Suprapubic skin (tissue), 3 donors: Measurements from ENCODE around the gene LMF1.

Source experiments
- EP300 ChIP-seq: sonication (generic); formaldehyde crosslinking; IDR thresholded peaks from one replicate; pipeline ENCODE4 v1.6.1; 2017; ENCODE audit warnings: antibody characterized with exemption
- TF ChIP-seq, protein P1 (sequence below), 2 donors: fragments of 200-600 bp in 1 of 2; fragments of 450-650 bp in 1 of 2; sonication (generic) in 1 of 2; IDR thresholded peaks; one replicate each; pipeline ENCODE4 v1.5.1; 2016 to 2019; ENCODE audit warnings: antibody characterized with exemption in 2 of 2, mild to moderate bottlenecking in 1 of 2, moderate library complexity in 1 of 2

DNA sequence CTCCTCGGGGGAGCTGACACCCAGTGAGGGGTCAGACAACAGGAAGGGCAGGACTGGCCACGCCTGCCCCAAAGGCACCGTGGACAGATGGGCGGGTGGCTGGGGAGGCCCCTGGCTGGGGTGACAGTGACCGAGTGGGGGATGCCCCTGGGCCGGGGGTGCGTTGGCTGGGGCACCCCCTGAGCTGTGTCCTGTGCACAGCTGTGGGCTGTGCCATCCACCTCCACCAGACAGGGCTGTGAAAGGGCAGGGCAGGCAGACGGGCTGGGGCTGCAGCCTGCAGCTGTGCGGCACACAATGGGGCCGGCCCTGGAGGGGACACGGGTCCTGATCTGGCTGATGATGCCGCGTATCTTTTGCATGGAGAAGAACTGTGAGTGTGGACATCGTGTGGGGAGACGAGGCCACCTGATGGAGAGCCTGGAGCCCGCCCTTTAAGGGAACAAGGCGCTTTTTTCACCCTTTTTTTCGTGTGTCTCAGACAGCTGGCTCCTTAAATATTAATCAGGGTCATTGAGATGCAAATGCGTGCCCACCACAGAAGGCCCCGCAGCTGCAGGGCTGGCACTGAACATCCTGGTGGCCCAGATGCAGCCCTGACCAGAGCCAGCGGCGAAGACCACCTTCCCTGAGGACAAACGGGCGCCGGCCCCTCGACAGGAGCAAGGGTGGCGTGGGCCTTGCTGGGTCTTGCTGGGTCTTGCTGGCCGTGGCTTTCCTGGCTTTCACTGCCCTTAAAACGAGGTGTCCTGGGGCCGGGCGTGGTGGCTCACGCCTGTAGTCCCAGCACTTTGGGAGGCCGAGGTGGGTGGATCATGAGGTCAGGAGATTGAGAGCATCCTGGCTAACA, 127.8 kb downstream of the LMF1 start:
- TF ChIP-seq EP300, result no peak
- TF ChIP-seq, protein P1, sequence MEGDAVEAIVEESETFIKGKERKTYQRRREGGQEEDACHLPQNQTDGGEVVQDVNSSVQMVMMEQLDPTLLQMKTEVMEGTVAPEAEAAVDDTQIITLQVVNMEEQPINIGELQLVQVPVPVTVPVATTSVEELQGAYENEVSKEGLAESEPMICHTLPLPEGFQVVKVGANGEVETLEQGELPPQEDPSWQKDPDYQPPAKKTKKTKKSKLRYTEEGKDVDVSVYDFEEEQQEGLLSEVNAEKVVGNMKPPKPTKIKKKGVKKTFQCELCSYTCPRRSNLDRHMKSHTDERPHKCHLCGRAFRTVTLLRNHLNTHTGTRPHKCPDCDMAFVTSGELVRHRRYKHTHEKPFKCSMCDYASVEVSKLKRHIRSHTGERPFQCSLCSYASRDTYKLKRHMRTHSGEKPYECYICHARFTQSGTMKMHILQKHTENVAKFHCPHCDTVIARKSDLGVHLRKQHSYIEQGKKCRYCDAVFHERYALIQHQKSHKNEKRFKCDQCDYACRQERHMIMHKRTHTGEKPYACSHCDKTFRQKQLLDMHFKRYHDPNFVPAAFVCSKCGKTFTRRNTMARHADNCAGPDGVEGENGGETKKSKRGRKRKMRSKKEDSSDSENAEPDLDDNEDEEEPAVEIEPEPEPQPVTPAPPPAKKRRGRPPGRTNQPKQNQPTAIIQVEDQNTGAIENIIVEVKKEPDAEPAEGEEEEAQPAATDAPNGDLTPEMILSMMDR (IDR thresholded peaks at IDR 0.05), result no peak
